GM19324 (cell line): ENCODE results near the gene KRCC1.

Source experiments
- ATAC-seq: cut with Tn5 transposase; IDR thresholded peaks from one replicate; pipeline ENCODE4 v1.9.1; 2021; ENCODE audit warnings: mild to moderate bottlenecking, moderate library complexity; ENCODE audit not compliant: unreplicated experiment, low FRiP score

The KRCC1 gene

DNA sequence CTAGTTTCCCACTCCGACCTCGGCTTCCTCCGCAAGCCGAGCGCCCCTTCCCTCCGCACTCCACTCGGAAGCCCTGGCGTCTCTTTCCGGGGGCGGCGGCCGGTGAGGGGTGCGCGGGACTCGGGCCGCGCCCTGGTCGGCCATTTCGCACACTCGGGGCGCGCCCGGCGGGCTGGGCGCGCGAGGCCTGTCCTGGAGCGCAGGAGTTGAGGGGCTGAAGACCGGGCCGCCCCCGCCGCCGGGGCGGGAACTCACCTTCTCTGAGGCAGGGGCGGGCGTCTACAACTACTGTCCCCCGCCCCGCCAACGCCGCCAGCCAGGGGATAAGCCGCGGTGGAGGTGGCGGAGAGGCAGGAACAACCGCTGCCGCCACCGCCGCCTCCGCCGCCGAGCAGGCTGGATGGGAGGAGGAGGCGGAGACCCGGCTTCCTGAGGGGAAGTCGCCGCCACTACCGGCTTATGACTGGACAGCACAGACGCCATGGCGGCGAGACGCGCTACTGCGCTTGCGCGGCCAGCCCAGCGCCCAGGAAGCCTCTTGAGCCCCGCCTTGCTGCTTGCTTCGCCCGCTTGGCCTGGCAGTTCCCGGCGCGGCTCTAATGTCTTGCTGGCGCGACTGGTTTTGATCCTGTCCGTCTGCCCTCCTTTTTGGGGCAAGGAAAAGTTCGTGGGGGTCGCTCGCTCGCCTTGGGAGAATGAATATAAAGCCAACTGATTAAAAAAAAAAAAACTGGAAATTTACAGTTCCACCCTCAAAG lies at the start of gene KRCC1:
Gene KRCC1, minus strand, starts transcription at position 413 of the 758 bp plus-strand sequence. CDS start 27,220 bp downstream, outside the sequence.
- ATAC-seq, result peak; percentile 95

DNA sequence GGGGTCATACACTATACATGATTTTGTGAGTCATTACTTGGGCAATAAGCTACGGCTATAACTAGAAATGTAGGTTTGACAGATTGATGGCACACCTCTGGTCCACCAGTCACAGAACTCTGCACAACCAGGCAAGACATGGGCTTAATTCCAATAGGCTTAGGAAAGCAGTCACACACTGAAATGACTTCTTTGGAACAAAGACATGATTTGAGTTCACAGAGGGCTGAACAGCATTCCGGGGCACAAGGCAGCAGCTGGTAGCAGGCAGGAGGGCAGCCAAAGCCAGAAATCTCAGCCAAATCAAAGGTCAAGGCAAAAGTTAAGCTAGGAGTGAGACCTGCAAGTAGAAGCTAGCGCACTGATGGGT lies 44.9 kb upstream of the KRCC1 start:
- no peak for ATAC-seq

DNA sequence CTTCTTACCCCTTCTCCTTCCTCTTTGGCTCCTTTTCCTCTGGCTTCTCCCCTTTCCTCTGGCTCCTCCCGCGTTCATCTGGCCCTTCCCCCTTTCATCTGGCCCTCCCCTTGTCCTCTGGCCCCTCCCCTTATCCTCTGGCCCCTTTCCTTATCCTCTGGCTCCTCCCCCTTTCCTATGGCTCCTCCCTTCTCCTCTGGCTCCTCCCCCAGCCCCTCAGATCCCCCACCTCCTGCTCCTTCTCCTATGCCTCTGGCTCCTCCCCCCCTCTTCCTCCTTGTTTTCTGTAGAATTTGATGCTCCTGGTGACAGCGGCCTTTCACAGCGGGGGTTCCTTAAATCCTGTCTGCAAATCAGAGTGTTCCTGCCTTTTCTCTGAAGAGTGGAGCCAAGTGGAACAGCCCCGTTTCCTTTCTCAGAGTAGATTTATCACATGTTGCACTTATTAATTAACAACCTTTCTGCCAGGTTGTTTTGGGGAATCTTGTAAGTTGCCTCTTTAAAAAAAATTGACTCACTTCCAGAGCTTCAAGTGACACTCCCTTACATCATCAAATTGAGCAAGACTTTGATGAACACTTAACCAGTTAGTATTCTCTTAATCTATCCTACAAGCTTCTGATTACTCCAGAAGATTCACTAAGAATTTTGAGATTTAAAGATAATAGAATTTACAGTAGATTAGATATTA lies 44.4 kb upstream of the KRCC1 start:
- no peak for ATAC-seq

DNA sequence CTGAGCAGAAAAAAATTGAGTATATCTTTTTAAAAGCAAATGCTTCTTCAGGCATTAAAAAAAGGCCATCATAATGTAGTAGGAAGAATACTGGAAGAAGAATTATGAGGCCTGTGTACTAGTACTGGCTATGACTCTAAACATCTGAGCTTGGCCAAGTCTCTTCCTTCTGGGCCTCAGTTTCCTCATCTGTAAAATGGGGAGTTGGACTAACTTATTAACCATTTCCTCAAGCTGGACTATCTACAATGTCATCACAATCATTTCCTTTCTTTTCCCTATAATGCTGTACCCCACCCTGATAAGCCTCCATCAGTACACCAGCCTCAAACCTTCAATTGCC lies 42.9 kb upstream of the KRCC1 start:
- no peak for ATAC-seq

DNA sequence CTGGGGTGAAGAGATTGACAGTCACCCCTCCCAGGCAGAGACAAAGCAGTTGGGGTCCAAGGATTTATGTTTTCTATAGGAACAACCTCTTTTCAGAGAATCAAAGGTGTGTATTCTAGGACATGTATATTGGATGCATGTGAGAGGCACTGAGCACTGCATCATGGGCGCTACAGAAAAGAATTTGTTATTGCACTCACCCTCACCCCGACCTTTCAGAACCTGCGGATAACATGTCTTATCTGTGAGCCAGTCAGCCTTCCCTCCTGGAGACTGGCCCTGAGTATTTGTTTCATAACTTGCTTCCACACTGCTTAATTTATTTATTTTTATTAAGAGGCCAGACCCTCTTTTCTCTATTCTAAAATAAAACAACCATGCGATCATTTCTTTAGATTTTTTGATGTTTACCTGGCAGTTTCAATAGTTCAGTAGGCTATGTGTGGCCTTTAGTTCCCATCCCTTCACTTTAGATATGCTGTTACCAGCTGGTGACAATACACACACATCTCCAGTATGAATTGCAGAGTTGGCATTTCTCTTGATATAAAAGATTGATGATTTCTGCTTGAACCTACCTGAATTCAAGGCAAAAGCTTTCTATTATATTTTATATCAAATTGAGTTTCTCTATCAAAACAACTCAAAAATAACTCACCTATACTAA lies 42.4 kb upstream of the KRCC1 start:
- ATAC-seq, result no peak

- no peak for ATAC-seq
Measured at GRCh38 chr2:88097192-88097591, 41.6 kb upstream of the KRCC1 start.

- ATAC-seq, result no peak
Measured at GRCh38 chr2:88096708-88097107, 41.1 kb upstream of the KRCC1 start.

DNA sequence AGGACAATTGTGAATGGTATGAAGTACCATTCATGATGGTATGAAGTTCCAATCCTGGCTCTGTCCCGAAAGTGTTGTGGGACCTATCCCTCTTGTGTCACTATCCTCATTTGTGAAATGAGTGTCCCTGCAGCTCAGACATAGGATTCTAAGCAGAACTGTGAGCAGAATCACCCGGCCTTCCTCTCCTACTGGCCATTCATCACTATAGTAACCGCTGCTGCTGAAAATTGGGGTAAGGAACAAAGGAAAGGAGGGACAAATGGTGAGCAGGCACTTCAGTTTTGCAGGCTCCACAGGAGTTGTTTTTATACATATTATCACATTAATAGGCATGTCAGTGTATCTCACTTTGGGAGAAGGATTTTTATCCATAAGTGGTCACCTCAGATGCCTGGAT lies 39.4 kb upstream of the KRCC1 start:
- no peak for ATAC-seq

DNA sequence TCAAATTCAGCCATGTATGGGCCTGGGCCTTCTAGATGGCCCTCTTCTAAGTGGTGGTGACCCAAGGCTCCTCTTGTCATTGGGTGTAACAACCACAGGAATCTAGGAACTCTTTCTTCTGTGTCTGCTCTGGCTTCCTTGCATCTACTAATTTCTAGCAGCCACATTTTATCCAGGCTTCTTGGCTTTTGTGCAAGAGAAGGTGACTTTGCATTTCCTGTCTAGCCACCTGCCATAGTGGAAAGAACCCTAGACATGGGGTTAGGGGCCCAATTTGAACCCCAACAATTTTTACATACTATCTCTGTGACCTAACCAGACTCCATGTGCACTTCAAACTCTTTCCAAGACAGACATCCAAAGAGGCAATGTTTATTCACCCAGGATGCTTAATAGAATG lies 37.2 kb upstream of the KRCC1 start:
- ATAC-seq, result no peak

- ATAC-seq, result no peak
Measured at GRCh38 chr2:88091943-88092342, 36.4 kb upstream of the KRCC1 start.

GRCh38 chr2:88090446-88091283 lies 35.1 kb upstream of the KRCC1 start:
- no peak for ATAC-seq

GRCh38 chr2:88088999-88089398 lies 33.4 kb upstream of the KRCC1 start:
- ATAC-seq, result no peak

GRCh38 chr2:88087763-88088162 lies 32.2 kb upstream of the KRCC1 start:
- ATAC-seq, result no peak

GRCh38 chr2:88087073-88087472 lies 31.5 kb upstream of the KRCC1 start:
- no peak for ATAC-seq

DNA sequence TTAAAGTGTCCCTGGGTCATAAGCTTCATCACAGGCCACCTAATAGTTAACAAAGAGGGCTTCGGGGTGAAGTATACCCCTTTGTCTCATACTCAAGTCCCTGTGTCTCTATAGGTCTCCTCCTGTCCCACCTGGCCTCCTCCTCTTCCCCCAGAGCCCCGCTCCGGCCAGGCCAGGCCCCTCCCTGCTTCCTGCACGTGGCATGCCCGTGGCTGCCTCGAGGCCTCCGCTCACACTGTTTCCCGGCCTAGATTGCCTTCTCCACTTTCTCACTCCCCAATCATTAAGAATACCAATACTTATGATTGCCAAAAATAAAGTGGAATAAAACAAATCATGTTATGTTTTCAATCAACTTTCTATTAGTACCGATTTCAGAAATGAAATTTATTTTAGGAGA lies 30.8 kb upstream of the KRCC1 start:
- ATAC-seq, result no peak

DNA sequence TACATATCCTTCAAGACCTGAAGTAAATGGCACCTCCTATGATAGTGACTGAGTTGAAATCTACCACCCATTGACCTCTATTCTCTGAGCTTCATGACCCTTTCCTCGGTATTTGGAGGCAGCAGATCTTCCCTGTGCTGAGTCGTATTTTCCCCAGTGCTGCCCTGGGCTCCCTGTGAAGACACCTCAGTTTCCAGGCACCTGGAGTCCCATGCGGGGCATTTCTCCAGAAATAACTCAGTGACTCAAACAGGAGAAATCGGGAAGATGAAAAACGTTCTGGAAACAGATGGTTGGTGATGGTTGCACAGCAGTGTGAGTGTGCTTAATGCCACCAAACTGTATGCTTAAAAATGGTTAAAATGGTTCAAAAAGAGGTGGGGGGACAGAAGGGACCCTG lies 30.0 kb upstream of the KRCC1 start:
- ATAC-seq, result no peak

DNA sequence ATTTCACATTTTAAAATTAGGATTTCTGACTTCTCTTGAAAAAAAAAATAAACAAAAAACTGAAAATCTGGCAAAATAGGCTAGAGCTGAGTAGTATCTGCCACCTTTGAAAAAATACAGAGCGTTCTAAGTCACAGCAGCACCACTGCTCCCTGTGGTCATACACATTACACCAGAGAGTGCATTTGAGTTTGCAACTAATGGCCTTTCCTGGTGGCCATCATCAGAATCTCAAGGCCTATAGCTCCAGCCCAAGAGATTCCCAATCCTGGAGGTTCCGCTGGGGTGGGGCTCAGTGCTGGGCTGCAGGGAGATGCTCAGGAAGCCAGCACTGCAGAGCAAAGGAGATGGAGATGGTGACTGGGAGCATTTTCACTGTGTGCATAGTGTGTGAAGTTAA lies 29.5 kb upstream of the KRCC1 start:
- ATAC-seq, result no peak

- ATAC-seq, result no peak
Measured at GRCh38 chr2:88082781-88083180, 27.2 kb upstream of the KRCC1 start.

GRCh38 chr2:88081924-88082608 lies 26.5 kb upstream of the KRCC1 start:
- no peak for ATAC-seq

GRCh38 chr2:88080545-88080944 lies 25.0 kb upstream of the KRCC1 start:
- no peak for ATAC-seq
